Liver (tissue), 9 donors: Measurements from ENCODE around the gene PRRT1B. TPM values are rescaled to one million over a fixed set of nuclear protein-coding genes. Genes with fewer than 3 reads are reported as not detected.

Experiments used
- DNase-seq: peaks from one replicate; pipeline ENCODE4 v3.0.0-alpha.2; 2017; ENCODE audit warnings: low spot score
- H3K27ac ChIP-seq, 2 donors: one replicate each; pipeline ENCODE4 v1.7.0; 2013; ENCODE audit warnings: inconsistent platforms in 2 of 2, low read length in 2 of 2, control low read depth in 1 of 2, low read depth in 1 of 2, mild to moderate bottlenecking in 1 of 2
- H3K27me3 ChIP-seq, 4 donors: one replicate each; pipeline versions ENCODE4 v1.6.1 to v1.7.0; 2013; ENCODE audit warnings: low read length in 3 of 4, inconsistent platforms in 1 of 4, mild to moderate bottlenecking in 1 of 4, moderate library complexity in 1 of 4; ENCODE audit not compliant: control insufficient read depth in 4 of 4, insufficient read depth in 4 of 4
- H3K36me3 ChIP-seq, 4 donors: one replicate each; pipeline versions ENCODE4 v1.6.1 to v1.7.0; 2013; ENCODE audit warnings: low read length in 3 of 4, mild to moderate bottlenecking in 3 of 4, low read depth in 1 of 4, moderate library complexity in 1 of 4; ENCODE audit not compliant: control insufficient read depth in 4 of 4, insufficient read depth in 3 of 4
- H3K4me1 ChIP-seq, 4 donors: one replicate each; pipeline versions ENCODE4 v1.6.1 to v1.7.0; 2013; ENCODE audit warnings: low read length in 3 of 4, mild to moderate bottlenecking in 3 of 4, moderate library complexity in 1 of 4; ENCODE audit not compliant: control insufficient read depth in 4 of 4, insufficient read depth in 4 of 4
- H3K4me3 ChIP-seq, 3 donors: one replicate each; pipeline versions ENCODE4 v1.6.1 to v1.7.0; 2013; ENCODE audit warnings: low read length in 3 of 3, control low read depth in 1 of 3, low read depth in 1 of 3, mild to moderate bottlenecking in 1 of 3
- H3K9ac ChIP-seq, 2 donors: one replicate each; pipeline ENCODE4 v1.7.0; 2013; ENCODE audit warnings: low read length in 2 of 2, mild to moderate bottlenecking in 2 of 2, moderate library complexity in 2 of 2, control low read depth in 1 of 2, low read depth in 1 of 2
- H3K9me3 ChIP-seq, 4 donors: one replicate each; pipeline versions ENCODE4 v1.6.1 to v1.7.0; 2013; ENCODE audit warnings: low read length in 3 of 4; ENCODE audit not compliant: control insufficient read depth in 4 of 4
- CTCF ChIP-seq: fragments of 150-350 bp; IDR thresholded peaks from 2 replicates; pipeline ENCODE4 v1.5.1; 2017; ENCODE audit warnings: improper control_type of control experiment, low read depth, low read length; ENCODE audit not compliant: missing input control
- EGR1 ChIP-seq, 2 donors: IDR thresholded peaks; 2 replicates each; pipeline ENCODE4 v1.6.1; 2016 to 2018; ENCODE audit warnings: antibody characterized with exemption in 2 of 2, low read depth in 2 of 2
- FOXA1 ChIP-seq: IDR thresholded peaks from 2 replicates; pipeline ENCODE4 v1.6.1; 2016; ENCODE audit warnings: antibody characterized with exemption
- FOXA2 ChIP-seq: IDR thresholded peaks from 2 replicates; pipeline ENCODE4 v1.6.1; 2016; ENCODE audit warnings: antibody characterized with exemption
- GABPA ChIP-seq, 2 donors: IDR thresholded peaks in 1 of 2; conservative IDR thresholded peaks in 1 of 2; 2 replicates each; pipeline ENCODE4 v1.6.1; 2016; ENCODE audit warnings: antibody characterized with exemption in 2 of 2, mild to moderate bottlenecking in 1 of 2, moderate library complexity in 1 of 2
- JUND ChIP-seq, 2 donors: IDR thresholded peaks; 2 replicates each; pipeline ENCODE4 v1.6.1; 2016; ENCODE audit warnings: antibody characterized with exemption in 2 of 2
- MAX ChIP-seq: IDR thresholded peaks from 2 replicates; pipeline ENCODE4 v1.6.1; 2016; ENCODE audit warnings: antibody characterized with exemption
- NR2F2 ChIP-seq: IDR thresholded peaks from 2 replicates; pipeline ENCODE4 v1.6.1; 2016; ENCODE audit warnings: antibody characterized with exemption
- RAD21 ChIP-seq, 2 donors: IDR thresholded peaks; 2 replicates each; pipeline ENCODE4 v1.6.1; 2016; ENCODE audit warnings: antibody characterized with exemption in 2 of 2, mild to moderate bottlenecking in 2 of 2
- REST ChIP-seq: IDR thresholded peaks from 2 replicates; pipeline ENCODE4 v1.6.1; 2016; ENCODE audit warnings: antibody characterized with exemption, mild to moderate bottlenecking
- RXRA ChIP-seq, 2 donors: IDR thresholded peaks; 2 replicates each; pipeline ENCODE4 v1.6.1; 2017 to 2018; ENCODE audit warnings: antibody characterized with exemption in 2 of 2, mild to moderate bottlenecking in 1 of 2
- SP1 ChIP-seq: IDR thresholded peaks from 2 replicates; pipeline ENCODE4 v1.6.1; 2018; ENCODE audit warnings: antibody characterized with exemption, mild to moderate bottlenecking
- TAF1 ChIP-seq: conservative IDR thresholded peaks from 2 replicates; pipeline ENCODE4 v1.6.1; 2016; ENCODE audit warnings: antibody characterized with exemption, mild to moderate bottlenecking
- ZBTB33 ChIP-seq: IDR thresholded peaks from 2 replicates; pipeline ENCODE4 v1.6.1; 2016; ENCODE audit warnings: antibody characterized with exemption
- WGBS: extraction: QIAGEN DNeasy Blood & Tissue Kit; methylation state at CpG from one replicate; pipeline ENCODE4 v1.1.7; 2013; 5-methylcytosine and 5-hydroxymethylcytosine counted together
- polyA plus RNA-seq, 2 donors: library from polyadenylated mRNA; stranded (reverse) in 1 of 2; unstranded in 1 of 2; fragments of 200-250 nt in 1 of 2; fragments of >200 nt in 1 of 2; fragmentation: Nextera tagmentation in 1 of 2; extraction: Ambion mirVana in 1 of 2; gene quantifications; one replicate each; pipeline versions ENCODE4 v1.2.1 to v1.2.3, GENCODE V29; 2013 to 2015
- total RNA-seq, 2 donors: library from RNA; depleted of rRNA; stranded (reverse); fragments of >200 nt; gene quantifications; one replicate each; pipeline ENCODE4 v1.2.3, GENCODE V29; 2014
- donor health status: healthy.
- donor health status: healthy.
- donor health status: healthy.
- donor health status: healthy.
- donor health status: healthy.

The PRRT1B gene
- total and polyA plus RNA-seq, 4 donors, result 0.15 to 1.9 (median 1.4) TPM

- Histone ChIP-seq H3K27me3 (no peaks in the 10 kb centered on the region), H3K27ac (no peak overlapping the region), H3K4me1 (peaks cover 0 to 18% (median 15%) of the 10 kb centered on the region in 4 donors), H3K9ac (no peak overlapping the region), H3K36me3 (peaks cover 4 to 38% (median 13%) of the 10 kb centered on the region in 4 donors), H3K4me3 (no peak overlapping the region), H3K9me3 (no peaks in the 10 kb centered on the region)
- 69% methylated on average over 8 of the region's 8 CpGs for WGBS
- DNase-seq, result no peak
- TF ChIP-seq FOXA2 (no peak), GABPA (IDR thresholded peaks at IDR 0.05 in 1 of 2, conservative IDR thresholded peaks at IDR 0.05 in 1 of 2) (no peak), SP1 (no peak), TAF1 (no peak), EGR1 (IDR thresholded peaks at IDR 0.05; ENCODE audit: low read depth in 2 of 2) (no peak), REST (no peak), JUND (IDR thresholded peaks at IDR 0.05) (no peak), RAD21 (IDR thresholded peaks at IDR 0.05) (no peak), MAX (no peak)
Measured at GRCh38 chr9:131579789-131580211, 34.5 kb downstream of the PRRT1B start.

GRCh38 chr9:131580358-131580757, 35.0 kb downstream of the PRRT1B start:
- WGBS, result 74% methylated on average over 9 of the region's 9 CpGs
- Histone ChIP-seq H3K27ac (no peak overlapping the region), H3K9ac (no peak overlapping the region), H3K27me3 (no peaks in the 10 kb centered on the region), H3K36me3 (peaks cover 4 to 41% (median 14%) of the 10 kb centered on the region in 4 donors), H3K4me1 (peaks cover 0 to 18% (median 15%) of the 10 kb centered on the region in 4 donors), H3K9me3 (no peaks in the 10 kb centered on the region), H3K4me3 (no peak overlapping the region)
- no peak for DNase-seq
- TF ChIP-seq SP1, result no peak
- TF ChIP-seq NR2F2, result no peak
- no peak for TF ChIP-seq CTCF
- no peak for TF ChIP-seq FOXA1
- TF ChIP-seq FOXA2, result no peak
- TF ChIP-seq RXRA (IDR thresholded peaks at IDR 0.05), result peak in 1 of 2 donors; percentile 42
- TF ChIP-seq RAD21 (IDR thresholded peaks at IDR 0.05), result no peak
- no peak for TF ChIP-seq ZBTB33
